HG03175 (cell line): ENCODE results near the gene LIF.

Experiments used
- ATAC-seq: cut with Tn5 transposase; IDR thresholded peaks from one replicate; pipeline ENCODE4 v1.9.1; 2021; ENCODE audit warnings: mild to moderate bottlenecking, moderate library complexity; ENCODE audit not compliant: unreplicated experiment

Gene LIF

DNA sequence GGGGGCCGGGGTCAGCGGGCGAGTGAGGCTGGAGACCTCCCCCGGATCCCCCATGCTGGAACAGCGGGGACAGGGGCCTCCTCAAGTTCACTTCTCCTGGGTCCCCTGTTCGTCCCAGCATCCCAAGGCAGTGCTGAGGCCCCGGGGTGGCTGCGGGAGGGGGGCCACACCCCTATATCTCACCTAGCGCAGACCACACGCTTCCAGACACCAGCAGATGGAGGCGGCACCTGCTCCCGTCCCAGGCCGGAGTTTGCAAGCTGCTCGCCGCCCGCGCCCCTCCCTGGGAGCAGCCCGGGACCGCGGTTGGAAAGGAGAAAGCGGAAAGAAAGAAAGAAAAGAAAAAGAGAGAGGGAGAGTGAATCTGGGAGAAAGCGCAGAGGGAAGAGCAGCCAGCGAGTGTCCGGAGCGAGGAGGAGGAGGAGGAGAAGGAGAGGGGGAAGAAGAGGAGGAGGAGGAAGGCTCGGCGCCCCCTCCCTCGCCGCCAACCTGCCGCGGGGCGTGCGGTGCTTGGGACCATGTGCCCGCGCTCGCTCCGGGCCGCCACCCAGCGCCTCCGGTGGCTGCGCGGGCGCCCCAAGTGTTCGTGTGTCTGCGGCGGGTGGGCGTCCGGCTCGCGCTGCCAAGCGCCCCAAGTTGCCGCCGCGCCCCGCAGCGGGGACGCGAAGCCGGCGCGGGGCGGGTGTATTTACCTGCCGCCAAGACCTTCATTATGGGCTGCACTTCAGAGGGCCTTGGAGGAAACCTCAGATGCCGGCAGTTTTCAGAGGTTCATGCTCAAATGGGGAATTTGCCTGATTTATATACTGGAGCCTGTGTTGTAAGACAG is at the start of gene LIF:
Gene LIF (minus strand): TSS at position 775 of the 829 bp plus-strand sequence. CDS start 64 bp downstream, at position 711.
- no peak for ATAC-seq

DNA sequence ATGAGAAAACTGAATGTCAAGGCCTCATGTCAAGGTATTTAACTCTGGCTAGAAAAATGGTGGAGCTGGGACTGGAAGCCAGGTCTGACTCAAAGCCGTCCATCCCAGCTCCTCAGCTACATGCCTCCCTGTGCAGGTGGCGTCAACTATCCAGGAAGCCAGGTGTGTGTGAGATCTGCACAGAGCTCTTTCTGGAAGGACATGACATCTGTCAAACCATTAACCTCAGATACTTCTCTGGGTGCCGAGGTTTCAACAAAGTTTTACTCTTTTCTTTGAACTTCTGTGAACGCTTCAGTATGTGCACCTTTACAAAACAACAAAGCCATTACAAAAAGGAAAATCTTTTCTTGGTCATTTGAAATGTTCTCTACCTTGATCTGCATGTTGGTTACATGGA is 49.8 kb upstream of the LIF start:
- ATAC-seq, result no peak

DNA sequence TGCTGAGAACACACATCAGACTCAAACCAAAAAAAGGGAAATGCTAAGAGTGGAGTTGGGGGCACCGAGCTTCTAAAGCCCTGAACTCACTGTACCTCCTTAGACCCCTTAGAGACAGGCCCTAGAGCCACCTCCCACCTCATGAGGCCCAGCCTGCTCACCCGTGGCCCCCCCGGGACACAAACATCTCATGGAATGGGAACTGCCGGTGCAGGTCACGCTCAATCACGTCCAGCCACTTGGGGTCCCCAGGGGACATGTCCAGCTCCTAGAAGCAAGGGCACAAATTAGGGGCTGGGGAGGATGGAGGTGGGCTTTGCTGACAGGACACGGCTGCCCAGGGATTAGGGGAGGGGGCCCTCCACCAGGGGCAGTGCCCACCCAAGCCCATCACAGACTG is 49.0 kb upstream of the LIF start:
- no peak for ATAC-seq

DNA sequence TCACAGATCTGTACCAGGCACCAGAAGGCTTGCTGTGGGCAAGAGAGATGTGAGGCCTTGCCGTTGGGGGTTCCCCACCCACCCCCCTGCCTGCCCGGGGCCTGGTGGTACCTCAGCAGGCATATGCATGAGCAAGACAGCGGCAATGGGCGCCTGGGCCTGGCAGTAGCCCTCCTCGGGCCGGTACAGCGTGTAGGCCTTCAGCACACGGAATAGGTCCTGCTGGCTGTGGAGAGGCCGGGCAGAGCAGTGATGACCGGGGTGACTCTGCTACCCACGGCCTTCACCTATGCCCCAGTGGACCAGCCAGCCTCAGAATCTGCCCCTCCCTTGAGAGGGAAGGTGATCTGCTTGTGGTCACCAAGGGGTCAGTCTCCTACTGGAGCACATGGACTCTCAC is 48.3 kb upstream of the LIF start:
- ATAC-seq, result no peak

DNA sequence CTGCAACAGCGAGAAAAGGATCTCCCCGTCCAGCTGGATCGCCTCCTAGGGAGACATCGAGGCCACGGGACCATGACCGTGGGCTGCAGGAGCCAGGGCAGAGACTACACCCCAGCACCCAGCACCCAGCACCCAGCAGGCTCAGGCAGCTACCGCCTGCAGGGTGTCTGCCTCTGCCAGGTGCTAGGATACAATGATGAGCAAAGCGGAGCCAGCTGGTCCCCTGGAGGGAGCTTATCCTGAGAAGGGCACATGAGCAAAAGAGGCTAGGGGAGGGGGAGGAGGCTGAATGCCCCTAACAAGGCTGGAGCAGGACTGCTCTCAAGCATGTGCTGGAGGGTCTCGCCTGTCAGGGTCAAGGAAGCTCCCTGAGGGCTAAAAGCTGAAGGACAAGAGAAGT is 47.5 kb upstream of the LIF start:
- ATAC-seq, result no peak

DNA sequence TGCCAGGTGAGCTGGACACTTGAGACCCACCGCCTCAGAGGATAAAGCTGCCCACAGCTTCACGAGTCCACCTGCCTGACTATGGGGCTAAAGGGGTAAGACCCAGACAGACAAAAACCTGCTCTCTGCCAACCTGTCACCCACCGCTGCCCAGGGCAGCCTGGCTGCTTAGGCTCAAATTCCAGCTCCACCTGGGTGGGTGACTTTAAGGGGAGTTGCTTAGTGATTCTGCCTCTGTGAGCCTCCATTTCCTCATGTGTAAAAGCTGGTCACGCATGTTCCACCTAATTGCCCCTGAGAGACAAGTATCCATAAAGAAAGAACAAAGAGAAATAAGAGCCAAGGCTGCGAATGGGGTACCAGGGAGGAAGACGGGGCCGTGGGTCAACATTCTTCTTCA is 46.5 kb upstream of the LIF start:
- ATAC-seq, result no peak

DNA sequence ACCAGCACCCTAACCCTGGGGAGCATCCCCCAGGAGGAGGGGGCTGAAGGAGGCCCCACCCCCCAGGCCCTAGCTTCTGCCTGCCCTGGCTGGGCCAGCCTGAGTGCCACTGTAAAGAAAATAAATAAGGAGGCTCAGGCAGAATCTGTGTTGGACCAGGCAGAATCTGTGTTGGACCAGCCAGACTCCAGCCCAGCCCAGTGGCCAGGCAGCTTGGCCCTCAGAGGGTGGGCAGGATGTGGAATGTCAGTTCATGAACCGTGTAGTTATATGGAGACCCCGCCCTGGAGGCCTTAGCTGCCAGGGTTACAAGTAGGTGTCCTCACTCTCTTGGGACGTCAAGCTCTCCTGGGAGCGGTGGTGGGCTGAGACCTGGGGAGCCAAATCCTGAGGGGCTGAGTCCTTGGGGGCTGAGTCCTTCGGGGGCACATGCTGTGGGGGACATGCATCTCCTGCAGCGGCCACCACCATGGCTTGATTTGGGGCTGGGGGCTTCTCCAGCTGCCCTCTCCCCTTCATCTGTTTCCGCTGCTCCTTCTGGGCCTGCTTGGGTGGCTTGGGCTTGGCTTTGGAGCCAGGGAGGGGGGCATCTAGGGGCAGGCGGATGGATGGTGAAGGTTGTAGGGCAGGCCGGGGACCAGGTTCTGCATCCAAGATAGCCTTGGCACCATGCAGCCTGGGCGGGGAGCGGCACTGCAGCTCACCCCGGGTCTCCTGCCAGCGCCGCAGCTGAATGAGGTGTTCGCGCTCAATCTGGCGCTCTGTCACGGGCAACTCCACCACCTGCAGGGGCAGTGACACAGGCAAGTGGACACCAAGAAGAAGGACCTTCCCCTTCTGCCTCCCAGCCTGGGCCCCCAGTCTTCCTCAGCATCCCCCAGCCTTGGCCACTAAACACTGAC is 45.8 kb upstream of the LIF start:
- ATAC-seq, result no peak

DNA sequence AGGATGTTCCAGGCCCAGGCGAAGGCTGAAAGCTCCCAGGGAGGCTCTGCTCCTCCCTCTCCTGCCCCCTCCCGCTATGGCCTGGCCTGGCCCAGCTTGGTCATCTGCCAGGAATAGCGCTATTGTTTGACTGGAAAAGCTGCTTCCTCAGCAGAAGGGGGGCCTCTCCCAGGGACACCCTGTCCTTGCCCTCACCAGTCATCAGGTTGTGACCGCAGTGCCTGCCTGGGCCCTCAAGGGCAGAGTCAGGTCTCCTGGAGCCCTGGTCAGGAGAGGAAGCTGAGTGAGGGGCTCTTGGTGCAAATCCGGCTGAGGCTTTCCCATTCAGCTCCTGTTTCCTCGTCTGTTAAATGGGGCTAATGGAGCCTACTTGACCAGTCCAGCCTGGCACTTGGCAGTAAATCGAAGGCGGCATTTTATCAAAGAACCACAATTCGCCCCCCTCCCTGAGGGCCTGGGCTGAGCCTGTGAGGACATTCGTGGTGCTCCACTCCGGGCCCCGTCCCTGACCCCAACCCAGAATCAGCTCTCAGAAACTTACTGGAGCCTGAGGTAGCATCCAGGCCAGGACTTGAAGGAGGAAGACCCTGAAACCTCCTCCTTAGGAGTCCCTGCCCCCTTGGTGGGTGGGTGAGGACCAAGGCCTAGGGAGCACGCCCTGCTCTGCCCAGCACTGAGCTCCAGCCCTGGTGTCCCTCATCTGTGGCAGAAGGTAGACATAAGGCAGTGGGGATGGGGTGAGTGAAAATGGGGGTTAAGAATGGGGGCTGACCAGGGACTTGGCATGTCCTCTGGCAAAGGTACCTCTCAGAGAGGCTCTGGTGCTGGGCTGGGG is 44.7 kb upstream of the LIF start:
- no peak for ATAC-seq

DNA sequence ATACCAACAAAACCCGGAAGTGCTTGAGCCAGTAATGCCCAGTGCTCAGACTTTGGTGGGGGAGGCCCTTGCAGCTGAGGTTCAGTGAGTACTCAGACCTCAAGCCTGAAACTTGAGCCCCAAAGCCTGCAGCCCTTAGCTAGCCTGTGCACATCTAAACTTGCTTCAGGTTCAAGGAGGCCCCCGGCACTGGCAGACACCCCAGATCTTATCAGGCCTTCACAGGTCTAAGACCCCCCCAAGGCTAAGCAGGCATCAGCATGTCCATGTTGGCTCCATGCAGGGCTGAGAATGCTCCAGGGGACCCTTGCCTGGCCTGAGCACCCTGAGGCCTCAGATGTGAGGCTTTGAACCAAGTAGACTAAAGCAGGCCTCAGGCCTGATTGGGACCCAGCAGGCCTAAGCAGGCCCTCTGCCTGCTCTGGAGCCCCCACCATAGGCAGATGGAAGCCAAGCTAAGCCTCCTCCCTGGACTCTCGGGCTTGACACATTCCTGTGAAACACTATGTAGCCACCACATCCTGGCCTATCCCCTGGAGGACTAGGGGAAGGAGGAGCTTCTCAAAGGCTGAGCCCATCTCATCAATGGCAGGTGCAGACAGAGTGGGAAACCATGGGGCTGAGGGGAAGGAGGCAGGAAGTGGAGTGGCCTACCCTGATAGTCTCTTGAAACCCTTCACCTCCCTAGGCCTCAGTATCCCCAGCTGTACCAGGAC is 43.9 kb upstream of the LIF start:
- no peak for ATAC-seq

DNA sequence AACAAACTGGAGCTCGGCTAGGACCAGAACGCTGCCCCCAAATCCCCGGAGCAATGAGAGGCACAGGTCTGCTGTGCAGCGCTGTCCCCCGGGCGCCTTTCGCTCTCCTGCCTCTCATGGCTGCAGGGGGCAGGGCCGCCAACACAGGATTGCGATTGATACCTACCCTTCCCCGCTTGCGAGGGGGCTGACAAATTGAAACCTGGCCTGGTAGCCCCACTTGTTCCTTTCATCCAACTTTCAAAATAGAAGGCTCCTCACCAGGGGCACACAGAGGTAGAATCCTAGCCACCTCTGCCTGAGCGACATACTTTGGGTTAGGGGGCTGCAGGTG is 43.4 kb upstream of the LIF start:
- peak; percentile 26 for ATAC-seq

DNA sequence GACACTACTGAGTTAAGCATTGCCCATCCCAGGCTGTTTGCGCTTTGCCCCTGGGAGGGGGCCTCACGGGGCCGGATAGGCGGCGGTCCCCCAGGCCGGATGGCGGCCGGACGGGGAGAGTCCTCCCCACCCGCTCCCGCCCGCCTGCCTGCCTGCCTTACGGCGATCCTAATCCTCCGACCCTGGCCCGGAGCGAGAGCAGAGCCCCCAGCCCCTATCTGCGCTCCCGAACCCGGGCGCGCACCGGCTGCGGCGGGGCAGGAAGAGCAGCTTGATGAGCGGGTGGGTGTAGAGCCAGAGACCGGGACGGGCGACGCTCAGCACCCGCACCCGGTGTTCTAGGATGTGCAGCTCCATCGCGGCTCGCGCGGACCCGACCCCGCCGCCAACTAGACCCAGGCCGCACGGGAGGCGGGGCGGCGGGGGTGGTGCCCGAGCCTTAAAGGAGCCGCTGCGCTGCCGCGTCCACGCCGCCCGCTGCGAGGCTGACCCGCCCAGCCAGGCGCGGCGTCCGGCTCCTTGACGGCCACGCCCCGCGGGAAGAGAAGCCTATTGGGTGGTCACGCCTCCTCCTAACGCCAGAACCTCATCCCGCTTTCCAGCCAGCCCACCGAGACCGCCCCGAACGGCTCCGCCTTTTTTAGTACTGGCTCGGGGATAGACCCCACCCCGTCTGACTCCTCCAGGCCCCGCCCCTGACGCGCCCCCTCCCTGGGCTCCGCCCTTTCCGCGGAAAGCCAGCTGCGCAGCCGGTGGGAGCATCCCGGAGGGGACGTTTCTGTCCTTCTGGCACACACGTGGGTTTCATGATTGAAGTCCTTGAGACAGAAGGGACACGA is 42.8 kb upstream of the LIF start, which contains the start of gene CASTOR1:
Gene CASTOR1 (minus strand): TSS at position 365 of the 839 bp plus-strand sequence. CDS start 8 bp downstream, at position 357.
- ATAC-seq, result peak; percentile 50

DNA sequence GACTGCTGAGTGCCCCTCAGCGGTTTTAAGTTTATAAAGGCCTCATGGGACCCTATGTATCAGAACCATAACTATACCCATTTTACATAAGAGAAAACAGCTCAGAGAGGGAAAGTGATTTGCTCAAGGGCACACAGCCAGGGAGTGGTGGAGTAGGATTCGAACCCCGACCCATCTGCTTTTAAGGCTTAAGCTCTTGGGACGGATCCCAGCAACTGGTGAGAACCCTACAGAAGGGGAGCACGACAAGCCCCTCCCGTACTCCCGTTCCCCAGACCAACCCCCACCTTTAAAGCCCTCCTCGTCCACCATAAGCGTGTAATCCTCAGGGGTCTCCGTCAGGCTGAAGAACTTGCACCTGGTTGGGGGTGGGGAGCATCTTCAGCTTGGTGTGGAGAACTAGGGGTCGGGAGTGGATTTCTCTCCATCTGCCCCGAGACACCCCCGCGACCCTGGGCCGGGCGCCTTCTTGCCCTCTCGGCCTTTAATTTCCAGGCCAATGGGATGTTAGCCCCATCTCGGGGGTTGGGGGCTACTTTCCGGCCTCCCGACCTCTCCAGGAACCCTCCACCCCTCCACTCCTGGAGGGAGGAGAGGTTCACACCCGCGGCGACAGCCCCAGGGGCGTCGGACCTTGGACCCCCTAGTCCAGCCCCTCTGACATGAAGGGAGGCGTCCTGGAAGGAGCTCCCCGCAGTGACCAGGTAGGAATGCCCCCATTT is 42.0 kb upstream of the LIF start:
- no peak for ATAC-seq

DNA sequence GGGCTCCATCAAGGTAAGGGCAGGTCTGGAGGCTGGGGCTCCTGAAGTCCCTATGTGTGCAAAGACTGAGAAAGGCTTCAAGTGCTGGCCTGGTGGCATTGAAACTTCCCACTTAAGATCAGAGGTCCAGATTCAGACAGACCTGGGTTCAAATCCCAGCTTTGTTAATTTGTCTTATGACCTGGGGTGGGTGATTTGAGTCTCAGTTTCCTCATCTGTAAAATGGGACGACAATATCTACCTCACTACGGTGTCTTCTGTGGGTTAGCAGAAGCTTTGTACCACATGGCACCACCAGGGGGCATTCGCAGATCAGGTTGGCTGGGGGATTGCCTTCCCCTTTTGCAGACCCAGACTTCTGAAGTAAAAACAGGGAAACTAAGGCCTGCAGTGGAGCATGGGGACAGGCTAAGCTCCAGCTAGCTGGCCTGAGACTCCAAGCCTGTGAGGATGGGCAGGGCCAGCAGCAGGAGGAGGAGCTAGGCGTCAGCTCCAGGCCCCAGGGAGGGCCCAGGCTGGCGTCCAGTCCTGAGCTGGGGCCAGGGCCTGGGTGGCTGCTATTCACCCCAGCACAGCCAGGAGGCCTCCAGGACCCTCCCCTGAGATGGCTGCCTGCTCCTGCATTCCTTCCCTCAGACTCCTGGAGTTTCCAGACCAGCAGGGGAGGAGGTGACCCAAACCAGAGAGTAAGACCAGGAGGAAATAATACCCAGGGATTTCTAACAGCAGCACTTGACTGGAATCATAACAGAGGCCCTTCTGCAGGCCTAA is 41.3 kb upstream of the LIF start:
- ATAC-seq, result no peak

DNA sequence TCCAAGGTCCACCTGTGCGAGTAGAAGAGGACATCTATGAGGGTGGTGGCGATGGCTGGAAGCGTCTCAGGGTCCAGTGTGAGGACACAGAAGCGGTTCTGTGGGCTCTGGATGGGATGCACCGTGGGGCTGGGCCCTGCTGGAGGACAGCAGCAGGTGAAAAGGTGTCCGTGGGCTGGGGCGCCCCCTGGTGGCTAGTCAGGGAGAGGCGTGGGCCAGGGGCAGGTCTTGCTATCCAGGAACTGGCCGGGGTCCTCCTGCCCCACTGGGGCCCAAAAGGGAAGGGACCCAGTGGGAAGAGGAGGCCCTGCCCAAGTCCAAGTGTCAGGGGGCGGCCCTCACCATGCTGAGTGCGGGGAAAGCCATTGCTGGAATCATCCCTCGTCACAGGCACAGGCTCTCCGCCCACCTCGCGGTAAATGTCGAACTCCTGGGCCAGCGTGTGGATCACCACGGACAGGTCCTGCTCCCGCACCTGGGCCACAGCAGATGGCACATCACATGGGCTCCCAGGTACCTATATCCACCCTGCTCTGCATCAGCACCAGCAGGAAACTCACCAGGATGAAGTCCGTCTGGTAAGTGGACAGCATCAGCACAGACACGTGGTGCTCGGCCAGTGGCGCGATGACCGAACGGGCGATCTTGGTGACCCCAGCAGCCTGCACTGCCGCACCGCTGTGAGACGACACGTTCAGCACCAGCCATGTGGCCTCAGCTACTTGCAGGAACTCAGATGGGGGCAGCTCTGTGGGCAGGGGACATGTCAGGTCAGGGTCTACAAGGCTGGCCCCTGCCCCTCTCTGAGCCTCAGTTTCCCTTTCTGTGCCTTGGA is 40.5 kb upstream of the LIF start:
- ATAC-seq, result no peak

DNA sequence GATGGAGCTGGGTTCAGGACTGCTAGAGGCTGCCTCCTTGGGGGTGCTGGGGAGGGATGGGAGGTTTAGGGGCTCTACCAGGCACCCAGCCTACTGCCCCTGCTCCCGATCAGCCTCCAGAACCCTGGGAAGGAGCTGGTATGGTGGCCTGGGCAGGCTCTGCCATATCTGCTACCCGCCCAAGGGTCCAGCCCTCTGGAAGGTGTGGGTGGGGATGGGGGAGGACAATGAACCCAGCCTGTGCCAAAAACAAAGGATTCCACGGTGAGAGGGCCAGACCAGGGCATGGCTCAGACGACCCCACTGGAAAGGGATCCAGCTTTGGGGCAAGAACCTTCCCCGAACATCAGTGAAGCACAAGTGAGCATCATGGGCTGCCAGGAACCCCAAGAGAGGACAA is 39.8 kb upstream of the LIF start:
- no peak for ATAC-seq

DNA sequence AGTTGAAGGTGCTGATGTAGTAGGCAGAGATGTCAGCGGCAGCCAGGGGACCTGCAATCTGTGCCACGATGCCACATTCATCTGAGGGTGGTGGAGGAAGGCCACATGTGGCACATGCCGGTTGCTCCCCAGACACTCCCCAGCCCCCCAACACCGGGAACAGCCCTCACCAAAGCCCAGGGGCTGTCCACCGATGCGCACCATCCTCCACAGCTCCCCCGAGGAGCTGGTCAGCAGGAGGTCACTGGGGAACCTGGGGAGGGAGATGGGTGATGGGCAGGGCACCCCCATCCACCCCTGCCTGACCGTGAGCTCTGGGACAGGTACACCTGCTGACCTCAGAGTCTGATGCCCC is 39.3 kb upstream of the LIF start:
- ATAC-seq, result no peak

DNA sequence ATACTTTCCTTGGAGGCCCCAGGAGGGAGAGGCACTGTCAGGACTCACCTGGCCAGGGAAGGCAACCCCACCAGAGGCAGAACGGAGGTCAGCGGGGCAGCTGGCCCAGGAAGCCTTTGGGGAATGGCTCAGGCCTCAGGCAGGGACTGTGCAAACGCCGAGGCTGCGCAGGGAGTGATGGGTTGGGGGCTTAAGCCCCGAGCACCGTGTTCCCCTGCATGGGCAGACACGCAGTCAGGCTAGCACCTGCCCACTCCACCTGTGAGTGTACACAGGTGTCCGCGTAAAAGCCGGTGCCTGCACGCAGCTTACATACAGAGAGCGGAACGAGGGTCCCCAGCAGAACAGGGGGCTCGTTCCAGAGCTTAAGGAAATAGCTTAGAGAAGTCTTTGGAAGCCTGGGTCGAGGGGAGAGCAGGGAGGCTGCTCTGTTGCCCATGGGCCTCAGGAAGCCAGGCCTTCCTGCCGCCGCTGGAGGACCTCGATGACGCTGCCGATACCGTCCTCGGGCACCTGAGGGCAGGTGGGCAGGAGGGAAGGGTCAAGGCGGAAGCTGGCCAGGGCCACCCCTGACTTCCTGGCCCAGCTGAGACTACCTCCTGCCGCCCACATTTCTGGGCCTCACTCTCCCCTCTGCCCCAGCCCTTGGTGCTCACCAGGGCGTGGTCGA is 38.8 kb upstream of the LIF start:
- ATAC-seq, result no peak
